GM18861 (cell line): ENCODE results near the gene PPP6R1.

ENCODE experiments used
- ATAC-seq: cut with Tn5 transposase; IDR thresholded peaks from one replicate; pipeline ENCODE4 v1.9.1; 2021; ENCODE audit not compliant: unreplicated experiment

PPP6R1 gene

GRCh38 chr19:55258828-55259539 is at the start of gene PPP6R1:
Gene PPP6R1, minus strand, starts transcription at chr19:55259017. Its CDS starts 11,914 bp downstream, at chr19:55247103.
- peak; percentile 55 for ATAC-seq

- ATAC-seq = no peak
Observed at GRCh38 chr19:55308281-55308680, 49.5 kb upstream of the PPP6R1 start.

GRCh38 chr19:55306712-55307111 is 47.9 kb upstream of the PPP6R1 start:
- ATAC-seq = no peak

- no peak for ATAC-seq
Observed at GRCh38 chr19:55305983-55306562, 47.3 kb upstream of the PPP6R1 start.

GRCh38 chr19:55305491-55305890 is 46.7 kb upstream of the PPP6R1 start:
- ATAC-seq = no peak

- no peak for ATAC-seq
Observed at GRCh38 chr19:55304980-55305379, 46.2 kb upstream of the PPP6R1 start.

- ATAC-seq = no peak
Observed at GRCh38 chr19:55304279-55304978, 45.6 kb upstream of the PPP6R1 start.

- no peak for ATAC-seq
Observed at GRCh38 chr19:55303477-55303876, 44.7 kb upstream of the PPP6R1 start.

- no peak for ATAC-seq
Observed at GRCh38 chr19:55302318-55302703, 43.5 kb upstream of the PPP6R1 start.

GRCh38 chr19:55301459-55302317 is 42.9 kb upstream of the PPP6R1 start:
- ATAC-seq = no peak

GRCh38 chr19:55300886-55301458 is 42.2 kb upstream of the PPP6R1 start:
- no peak for ATAC-seq

- no peak for ATAC-seq
Observed at GRCh38 chr19:55299991-55300390, 41.2 kb upstream of the PPP6R1 start.

GRCh38 chr19:55297267-55297666 is 38.5 kb upstream of the PPP6R1 start:
- no peak for ATAC-seq

- no peak for ATAC-seq
Observed at GRCh38 chr19:55289117-55289796, 30.4 kb upstream of the PPP6R1 start.

GRCh38 chr19:55287361-55288079 is 28.7 kb upstream of the PPP6R1 start:
- ATAC-seq = no peak

- ATAC-seq = no peak
Observed at GRCh38 chr19:55285229-55285890, 26.5 kb upstream of the PPP6R1 start.

- ATAC-seq = no peak
Observed at GRCh38 chr19:55284405-55285058, 25.7 kb upstream of the PPP6R1 start.

GRCh38 chr19:55283548-55284377 is 24.9 kb upstream of the PPP6R1 start, which contains the start of gene BRSK1:
Gene BRSK1, plus strand, starts transcription at chr19:55283997. Its CDS starts 446 bp downstream, at chr19:55284443.
- ATAC-seq = no peak
